Measurements from ENCODE around the gene IFNLR1. TPM values are rescaled to one million over a fixed set of nuclear protein-coding genes. Genes with fewer than 3 reads are reported as not detected.

Gene IFNLR1
- total RNA-seq, 4 donors from 2014 or later, result 9.1 to 38.2 (median 36.1) TPM

DNA sequence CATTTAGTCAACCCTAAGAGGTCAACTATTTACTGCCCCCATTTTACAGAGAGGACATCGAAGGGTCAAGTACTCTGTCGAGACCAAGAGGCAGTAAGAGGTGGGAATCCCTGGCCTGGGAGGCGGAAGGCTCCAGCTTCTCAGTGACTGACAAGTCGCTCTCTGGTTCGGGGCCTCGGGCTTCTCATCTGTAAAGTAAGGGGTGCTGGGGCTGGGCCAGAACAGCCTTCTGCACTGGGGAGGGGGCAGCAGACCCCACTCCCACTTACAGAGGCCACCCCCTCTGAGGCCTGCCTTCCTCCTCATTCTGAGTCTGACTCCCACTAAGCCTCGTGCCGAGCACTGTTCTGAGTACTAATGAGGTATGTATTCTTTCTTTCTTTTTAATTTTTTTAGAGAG lies 17.0 kb upstream of the IFNLR1 start:
- peaks cover 0 to 7% (median 5%) of the 10 kb centered on the region in 4 donors for H3K4me1 ChIP-seq
- H3K36me3 ChIP-seq, result no peaks in the 10 kb centered on the region
- DNase-seq, result no peak
- no peaks in the 10 kb centered on the region for H3K9me3 ChIP-seq
- TF ChIP-seq, protein P1, sequence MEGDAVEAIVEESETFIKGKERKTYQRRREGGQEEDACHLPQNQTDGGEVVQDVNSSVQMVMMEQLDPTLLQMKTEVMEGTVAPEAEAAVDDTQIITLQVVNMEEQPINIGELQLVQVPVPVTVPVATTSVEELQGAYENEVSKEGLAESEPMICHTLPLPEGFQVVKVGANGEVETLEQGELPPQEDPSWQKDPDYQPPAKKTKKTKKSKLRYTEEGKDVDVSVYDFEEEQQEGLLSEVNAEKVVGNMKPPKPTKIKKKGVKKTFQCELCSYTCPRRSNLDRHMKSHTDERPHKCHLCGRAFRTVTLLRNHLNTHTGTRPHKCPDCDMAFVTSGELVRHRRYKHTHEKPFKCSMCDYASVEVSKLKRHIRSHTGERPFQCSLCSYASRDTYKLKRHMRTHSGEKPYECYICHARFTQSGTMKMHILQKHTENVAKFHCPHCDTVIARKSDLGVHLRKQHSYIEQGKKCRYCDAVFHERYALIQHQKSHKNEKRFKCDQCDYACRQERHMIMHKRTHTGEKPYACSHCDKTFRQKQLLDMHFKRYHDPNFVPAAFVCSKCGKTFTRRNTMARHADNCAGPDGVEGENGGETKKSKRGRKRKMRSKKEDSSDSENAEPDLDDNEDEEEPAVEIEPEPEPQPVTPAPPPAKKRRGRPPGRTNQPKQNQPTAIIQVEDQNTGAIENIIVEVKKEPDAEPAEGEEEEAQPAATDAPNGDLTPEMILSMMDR (IDR thresholded peaks at IDR 0.05), result no peak
- no peak for TF ChIP-seq POLR2A (IDR thresholded peaks at IDR 0.05)
- no peaks in the 10 kb centered on the region for H3K27me3 ChIP-seq
- H3K27ac ChIP-seq, result no peak overlapping the region
- H3K4me3 ChIP-seq, result no peak overlapping the region

DNA sequence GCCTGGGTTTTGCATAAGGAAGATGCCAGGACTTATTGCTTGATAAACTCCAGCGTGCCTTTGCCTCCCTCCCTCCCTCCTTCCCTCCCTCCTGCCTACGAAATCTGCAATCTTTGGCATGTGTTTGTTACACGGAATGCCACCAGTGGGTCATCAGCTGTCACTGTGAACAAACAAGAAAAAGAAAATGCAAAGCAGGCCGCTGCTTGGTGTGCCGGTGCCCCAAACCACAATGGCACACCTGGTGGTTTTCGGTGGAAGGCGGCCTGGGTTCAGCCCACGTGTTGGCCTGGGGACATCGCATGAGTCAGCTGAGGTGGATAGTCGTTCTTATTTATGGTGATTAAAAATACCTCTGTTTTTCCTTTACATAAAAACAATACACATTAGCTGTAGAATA lies 16.3 kb upstream of the IFNLR1 start:
- peak overlapping the region in 1 of 4 donors; percentile 33 for H3K27ac ChIP-seq
- no peaks in the 10 kb centered on the region for H3K9me3 ChIP-seq
- no peaks in the 10 kb centered on the region for H3K27me3 ChIP-seq
- H3K4me1 ChIP-seq, result peaks cover 0 to 7% (median 5%) of the 10 kb centered on the region in 4 donors
- H3K36me3 ChIP-seq, result no peaks in the 10 kb centered on the region
- TF ChIP-seq POLR2A (IDR thresholded peaks at IDR 0.05), result no peak
- TF ChIP-seq, protein P1 (IDR thresholded peaks at IDR 0.05), result no peak
- DNase-seq, result peak in 2 of 3 donors; percentile 68 to 78
- H3K4me3 ChIP-seq, result no peak overlapping the region

GRCh38 chr1:24202987-24203386 lies 15.9 kb upstream of the IFNLR1 start:
- no peak for DNase-seq
- Histone ChIP-seq H3K4me3 (no peak overlapping the region), H3K36me3 (no peaks in the 10 kb centered on the region), H3K27ac (peak overlapping the region in 1 of 4 donors; percentile 33), H3K27me3 (no peaks in the 10 kb centered on the region), H3K9me3 (no peaks in the 10 kb centered on the region), H3K4me1 (peaks cover 0 to 7% (median 5%) of the 10 kb centered on the region in 4 donors)
- TF ChIP-seq POLR2A (IDR thresholded peaks at IDR 0.05), result no peak
- TF ChIP-seq, protein P1 (IDR thresholded peaks at IDR 0.05), result no peak

- DNase-seq, result no peak
- H3K9me3 ChIP-seq, result no peaks in the 10 kb centered on the region
- peak overlapping the region in 2 of 4 donors; percentile 11 to 33 for H3K27ac ChIP-seq
- TF ChIP-seq, protein P1 (IDR thresholded peaks at IDR 0.05), result no peak
- TF ChIP-seq POLR2A (IDR thresholded peaks at IDR 0.05), result no peak
- H3K4me1 ChIP-seq, result peaks cover 0 to 7% (median 5%) of the 10 kb centered on the region in 4 donors
- H3K4me3 ChIP-seq, result no peak overlapping the region
- H3K27me3 ChIP-seq, result no peaks in the 10 kb centered on the region
- H3K36me3 ChIP-seq, result no peaks in the 10 kb centered on the region
These were observed 15.5 kb upstream of the IFNLR1 start for GRCh38 chr1:24202556-24202955.

DNA sequence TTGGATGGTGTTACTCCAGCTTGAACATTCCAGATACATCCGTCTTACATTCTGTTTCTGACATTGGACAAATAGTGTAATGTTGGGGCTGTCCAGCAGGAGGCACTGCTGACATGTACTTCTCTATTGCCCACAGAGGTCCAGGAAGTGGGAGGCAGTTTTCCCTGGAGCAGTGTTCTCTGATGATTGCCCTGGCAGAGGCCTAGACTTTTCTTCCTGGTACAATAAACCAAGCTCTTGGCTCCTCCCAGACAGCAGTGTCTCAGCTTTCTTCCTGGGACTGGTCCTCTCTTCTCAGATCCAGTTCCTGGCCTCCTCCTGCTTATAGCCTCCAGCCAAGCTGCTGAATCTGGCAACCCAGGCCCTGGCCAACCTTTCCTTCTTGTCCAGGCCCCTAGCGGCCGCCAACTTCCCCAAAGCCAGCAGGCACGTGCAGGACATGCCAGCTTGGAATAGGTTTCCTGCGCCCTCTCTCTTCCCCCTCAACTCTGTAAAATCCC lies 14.9 kb upstream of the IFNLR1 start:
- peak; percentile 73 to 95 (median 83) for DNase-seq
- Histone ChIP-seq H3K4me1 (peaks cover 0 to 7% (median 5%) of the 10 kb centered on the region in 4 donors), H3K4me3 (no peak overlapping the region), H3K27me3 (no peaks in the 10 kb centered on the region), H3K36me3 (no peaks in the 10 kb centered on the region), H3K27ac (peak overlapping the region in 2 of 4 donors; percentile 11 to 16), H3K9me3 (no peaks in the 10 kb centered on the region)
- TF ChIP-seq POLR2A (IDR thresholded peaks at IDR 0.05), result peak in 1 of 2 donors; percentile 13
- TF ChIP-seq, protein P1 (IDR thresholded peaks at IDR 0.05), result peak; percentile 61 to 97 (median 84)

Measured in Peyer's patch (tissue), 4 donors.